SK-N-SH treated with all-trans-retinoic acid at 6 μM for 48 hours (cell line): ENCODE data around the gene CXXC5.

Source experiments
- ARNTL ChIP-seq: fragments of 450-650 bp; formaldehyde crosslinking; IDR thresholded peaks from 2 replicates; pipeline ENCODE4 v1.5.0; 2020; ENCODE audit warnings: low read depth, mild to moderate bottlenecking, moderate library complexity, borderline replicate concordance
- CSDC2 ChIP-seq: fragments of 250-450 bp; sonication (Bioruptor Pico); IDR thresholded peaks from 2 replicates; pipeline ENCODE4 v1.5.0; 2020; ENCODE audit warnings: mild to moderate bottlenecking, moderate library complexity
- CSRNP3 ChIP-seq: fragments of 250-450 bp; sonication (Bioruptor Pico); IDR thresholded peaks from 2 replicates; pipeline ENCODE4 v1.5.1; 2021; ENCODE audit warnings: mild to moderate bottlenecking, moderate library complexity
- ISL1 ChIP-seq: fragments of 250-450 bp; sonication (Bioruptor Pico); IDR thresholded peaks from 2 replicates; pipeline ENCODE4 v2.1.2; 2022; ENCODE audit warnings: mild to moderate bottlenecking, moderate library complexity
- OSR1 ChIP-seq: fragments of 250-450 bp; sonication (Bioruptor Pico); IDR thresholded peaks from 2 replicates; pipeline ENCODE4 v1.8.0; 2022; ENCODE audit warnings: moderate library complexity, mild to moderate bottlenecking, inconsistent platforms
- PATZ1 ChIP-seq: fragments of 250-450 bp; sonication (Bioruptor Pico); IDR thresholded peaks from 2 replicates; pipeline ENCODE4 v1.8.0; 2020; ENCODE audit warnings: mild to moderate bottlenecking, moderate library complexity, borderline replicate concordance
- RARB ChIP-seq: fragments of 250-450 bp; sonication (Bioruptor Pico); IDR thresholded peaks from 2 replicates; pipeline ENCODE4 v1.8.0; 2021; ENCODE audit warnings: mild to moderate bottlenecking, moderate library complexity
- SNAI2 ChIP-seq: fragments of 250-450 bp; sonication (Bioruptor Pico); IDR thresholded peaks from 2 replicates; pipeline ENCODE4 v1.5.0; 2020; ENCODE audit warnings: mild to moderate bottlenecking, moderate library complexity
- TOX ChIP-seq: fragments of 250-450 bp; sonication (Bioruptor Pico); IDR thresholded peaks from 2 replicates; pipeline ENCODE4 v1.8.0; 2021; ENCODE audit warnings: mild to moderate bottlenecking, moderate library complexity, borderline replicate concordance
- ZFP30 ChIP-seq: fragments of 450-650 bp; formaldehyde crosslinking; IDR thresholded peaks from 2 replicates; pipeline ENCODE4 v1.5.0; 2022; ENCODE audit warnings: mild to moderate bottlenecking, moderate library complexity

GRCh38 chr5:139642213-139642612 is 5.9 kb upstream of the CXXC5 start:
- TF ChIP-seq ISL1 (CRISPR knock-in tag) (no peak), PATZ1 (CRISPR knock-in tag) (no peak), TOX (no peak), CSRNP3 (CRISPR knock-in tag) (no peak), OSR1 (CRISPR knock-in tag) (no peak), CSDC2 (CRISPR knock-in tag) (no peak), ARNTL (CRISPR knock-in tag) (no peak), ZFP30 (no peak), SNAI2 (CRISPR knock-in tag) (no peak), RARB (CRISPR knock-in tag) (no peak)
